ENCODE data around the gene RFX5.

DNA sequence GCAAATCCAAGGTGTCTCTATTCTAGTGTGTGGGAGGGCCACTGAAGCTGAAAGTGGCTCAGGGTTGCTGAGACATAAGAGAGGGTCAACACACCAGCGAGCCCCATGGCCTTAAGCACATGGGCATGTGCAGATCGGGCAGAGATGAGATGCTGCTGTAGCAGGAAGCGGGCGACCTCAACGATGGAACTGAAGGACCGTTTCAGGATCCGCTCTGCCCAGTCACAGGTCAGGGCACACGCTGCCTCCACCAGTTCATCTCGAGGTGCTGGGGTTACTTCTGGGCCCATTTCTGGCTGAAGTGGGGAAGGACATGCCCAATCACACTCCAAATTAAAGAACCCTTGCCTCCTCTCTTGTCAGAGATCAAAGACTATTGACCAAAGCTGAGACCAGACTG is 3.5 kb downstream of the RFX5 start:
- no peak for TF ChIP-seq BHLHE40 (IDR thresholded peaks at IDR 0.05; ENCODE audit: borderline replicate concordance)
- TF ChIP-seq ARNT (IDR thresholded peaks at IDR 0.05), result no peak
- no peak for TF ChIP-seq ELF4 (IDR thresholded peaks at IDR 0.05)
- TF ChIP-seq SP1 (IDR thresholded peaks at IDR 0.05), result no peak
- TF ChIP-seq SUZ12 (IDR thresholded peaks at IDR 0.05), result no peak
- no peak for TF ChIP-seq CTBP1 (IDR thresholded peaks at IDR 0.05; ENCODE audit: borderline replicate concordance)
- no peak for TF ChIP-seq FOXA1 (IDR thresholded peaks at IDR 0.05)
- TF ChIP-seq TARDBP (IDR thresholded peaks at IDR 0.05), result no peak
